GM18511 (cell line): ENCODE measurements around the gene OTOF.

ENCODE experiments used
- ATAC-seq: cut with Tn5 transposase; IDR thresholded peaks from one replicate; pipeline ENCODE4 v1.9.1; 2021; ENCODE audit warnings: mild to moderate bottlenecking, moderate library complexity; ENCODE audit not compliant: unreplicated experiment

The OTOF gene

GRCh38 chr2:26421961-26422360 lies 56.0 kb downstream of the OTOF start:
- ATAC-seq, result no peak

- no peak for ATAC-seq
These were observed 63.6 kb downstream of the OTOF start for GRCh38 chr2:26414311-26414710.

- ATAC-seq, result peak; percentile 40
These were observed 65.7 kb downstream of the OTOF start for GRCh38 chr2:26412091-26412673.

- ATAC-seq, result no peak
These were observed 66.5 kb downstream of the OTOF start for GRCh38 chr2:26411419-26411818.

- ATAC-seq, result no peak
These were observed 67.1 kb downstream of the OTOF start for GRCh38 chr2:26410764-26411243.

- ATAC-seq, result no peak
These were observed 68.1 kb downstream of the OTOF start for GRCh38 chr2:26409785-26410184.

- ATAC-seq, result no peak
These were observed 70.4 kb downstream of the OTOF start for GRCh38 chr2:26407526-26407925.
